ENCODE data around the gene POFUT2.

POFUT2 gene

GRCh38 chr21:45225041-45225740 is 62.5 kb downstream of the POFUT2 start:
- no peak for DNase-seq (ENCODE audit: low read depth, low spot score)

- no peak for DNase-seq (ENCODE audit: low read depth, low spot score)
Measured at GRCh38 chr21:45224189-45224938, 63.3 kb downstream of the POFUT2 start.

GRCh38 chr21:45223236-45224185 is 64.2 kb downstream of the POFUT2 start:
- DNase-seq (ENCODE audit: low read depth, low spot score), result no peak

GRCh38 chr21:45222001-45222400 is 65.7 kb downstream of the POFUT2 start:
- no peak for DNase-seq (ENCODE audit: low read depth, low spot score)

- DNase-seq (ENCODE audit: low read depth, low spot score), result no peak
Measured at GRCh38 chr21:45220714-45221490, 66.8 kb downstream of the POFUT2 start.

- no peak for DNase-seq (ENCODE audit: low read depth, low spot score)
Measured at GRCh38 chr21:45220071-45220481, 67.6 kb downstream of the POFUT2 start.

GRCh38 chr21:45219517-45219916 is 68.2 kb downstream of the POFUT2 start:
- DNase-seq (ENCODE audit: low read depth, low spot score), result no peak

GRCh38 chr21:45217010-45217409 is 70.7 kb downstream of the POFUT2 start:
- DNase-seq (ENCODE audit: low read depth, low spot score), result no peak

GRCh38 chr21:45215213-45215612 is 72.5 kb downstream of the POFUT2 start:
- no peak for DNase-seq (ENCODE audit: low read depth, low spot score)

All from smooth muscle cell of the brain vasculature (primary cell).